GM18505 (cell line): ENCODE measurements around the gene ACTR6.

ENCODE experiments used
- ATAC-seq: cut with Tn5 transposase; IDR thresholded peaks from one replicate; pipeline ENCODE4 v1.9.1; 2021; ENCODE audit not compliant: unreplicated experiment
- POLR2A ChIP-seq: IDR thresholded peaks from 4 replicates; pipeline ENCODE4 v1.6.1; 2011; ENCODE audit warnings: borderline replicate concordance; ENCODE audit not compliant: insufficient read depth, insufficient read length; ENCODE audit errors: extremely low read depth

Gene ACTR6

GRCh38 chr12:100189636-100190394 lies 10.8 kb upstream of the ACTR6 start:
- no peak for ATAC-seq
- no peak for TF ChIP-seq POLR2A

GRCh38 chr12:100193085-100193484 lies 7.5 kb upstream of the ACTR6 start:
- no peak for TF ChIP-seq POLR2A
- no peak for ATAC-seq

GRCh38 chr12:100197486-100197885 lies 3.1 kb upstream of the ACTR6 start:
- no peak for TF ChIP-seq POLR2A
- no peak for ATAC-seq

- TF ChIP-seq POLR2A: no peak
- ATAC-seq: no peak
Observed at GRCh38 chr12:100199023-100199346, 1.6 kb upstream of the ACTR6 start.

GRCh38 chr12:100199347-100200149 lies 1.1 kb upstream of the ACTR6 start:
- TF ChIP-seq POLR2A: peak; percentile 48
- ATAC-seq: peak; percentile 82

- no peak for ATAC-seq
- no peak for TF ChIP-seq POLR2A
Observed at GRCh38 chr12:100201604-100202423, 1.2 kb downstream of the ACTR6 start.

- no peak for TF ChIP-seq POLR2A
- ATAC-seq: no peak
Observed at GRCh38 chr12:100207311-100207710, 6.7 kb downstream of the ACTR6 start.

- TF ChIP-seq POLR2A: no peak
- no peak for ATAC-seq
Observed at GRCh38 chr12:100208834-100209233, 8.2 kb downstream of the ACTR6 start.

GRCh38 chr12:100211698-100212097 lies 11.1 kb downstream of the ACTR6 start:
- no peak for TF ChIP-seq POLR2A
- no peak for ATAC-seq

GRCh38 chr12:100213016-100213891 lies 12.6 kb downstream of the ACTR6 start:
- ATAC-seq: no peak
- no peak for TF ChIP-seq POLR2A

GRCh38 chr12:100214518-100214917 lies 13.9 kb downstream of the ACTR6 start:
- no peak for ATAC-seq
- TF ChIP-seq POLR2A: no peak

GRCh38 chr12:100215209-100215608 lies 14.6 kb downstream of the ACTR6 start:
- no peak for TF ChIP-seq POLR2A
- no peak for ATAC-seq
